GM12878 (cell line): ENCODE measurements around the gene KRT28. TPM values are rescaled to one million over a fixed set of nuclear protein-coding genes. Genes with fewer than 3 reads are reported as not detected.

Experiments used
- ATAC-seq: fragments of 200-7000 bp; cut with Tn5 transposase; 3 replicates; pipeline ENCODE4 v1.9.1; 2020; ENCODE audit warnings: mild to moderate bottlenecking, moderate library complexity
- BruUV-seq: library from RNA; stranded (reverse); fragments of 400-500 nt; replicated peaks from 2 replicates; lab custom pipeline; 2021; lab: Mats Ljungman, UMichigan
- CTCF ChIA-PET: fragments of 300-600 bp; sonication (Branson Sonifier 250); formaldehyde crosslinking; extraction: SDS; loops from one replicate; lab custom pipeline; 2021; ENCODE audit warnings: inconsistent platforms; lab: Yijun Ruan, JAX
- POLR2A ChIA-PET: fragments of 350-600 bp; formaldehyde crosslinking; extraction: SDS; loops from one replicate; lab custom pipeline; 2021; ENCODE audit warnings: inconsistent platforms; lab: Charles Lee
- RAD21 ChIA-PET: fragments of 300-600 bp; sonication (Branson Sonifier 250); formaldehyde crosslinking; loops from one replicate; lab custom pipeline; 2023; ENCODE audit warnings: antibody characterized with exemption; ENCODE audit not compliant: unreplicated experiment; lab: Charles Lee
- SMC1A ChIA-PET: fragments of 300-600 bp; sonication (Branson Sonifier 250); formaldehyde crosslinking; loops from one replicate; lab custom pipeline; 2023; ENCODE audit not compliant: unreplicated experiment, uncharacterized antibody; lab: Charles Lee
- DNase-seq: peaks from one replicate; pipeline ENCODE4 v3.0.0-alpha.2; 2011; ENCODE audit warnings: low read depth, low spot score
- FAIRE-seq: peaks from 3 replicates; lab custom pipeline; 2011; peaks lifted over from hg19 to GRCh38; lab: Jason Lieb, UNC
- H2AFZ ChIP-seq: 2 replicates; pipeline ENCODE4 v1.6.0; 2011; ENCODE audit warnings: low read depth, low read length, control low read depth; ENCODE audit not compliant: control insufficient read depth
- H3K27ac ChIP-seq: 2 replicates; pipeline ENCODE4 v1.5.1; 2011; ENCODE audit warnings: control low read depth; ENCODE audit not compliant: control insufficient read depth, insufficient read depth
- H3K27me3 ChIP-seq, 2 experiments: replicated peaks in 1 of 2; 2 replicates each; pipeline versions ENCODE4 v1.6.0 to v1.6.1; 2011; ENCODE audit warnings: low read length in 1 of 2; ENCODE audit not compliant: control insufficient read depth in 2 of 2, insufficient read depth in 2 of 2
- H3K36me3 ChIP-seq, 2 experiments: 2 replicates each; pipeline ENCODE4 v1.5.1; 2011; ENCODE audit warnings: low read length in 1 of 2; ENCODE audit not compliant: control insufficient read depth in 2 of 2, insufficient read depth in 2 of 2
- H3K4me1 ChIP-seq: 2 replicates; pipeline ENCODE4 v1.6.1; 2011; ENCODE audit warnings: mild to moderate bottlenecking, low read length, moderate library complexity, mixed read lengths; ENCODE audit not compliant: control insufficient read depth, insufficient read depth
- H3K4me2 ChIP-seq: 2 replicates; pipeline ENCODE4 v1.6.0; 2011; ENCODE audit warnings: control low read depth; ENCODE audit not compliant: control insufficient read depth, insufficient read depth
- H3K4me3 ChIP-seq: fragments of 200-600 bp; sonication (generic); 2 replicates; pipeline ENCODE4 v1.5.1; 2016
- H3K79me2 ChIP-seq: 2 replicates; pipeline ENCODE4 v1.6.0; 2011; ENCODE audit warnings: low read length; ENCODE audit not compliant: control insufficient read depth, insufficient read depth
- H3K9ac ChIP-seq: 2 replicates; pipeline ENCODE4 v1.8.0; 2011; ENCODE audit warnings: low read length, control low read depth, mixed read lengths; ENCODE audit not compliant: control insufficient read depth, insufficient read depth
- H3K9me3 ChIP-seq: replicated peaks from 3 replicates; pipeline ENCODE4 v1.5.1; 2011; ENCODE audit warnings: mild to moderate bottlenecking, low read length; ENCODE audit not compliant: control insufficient read depth, insufficient read depth
- H4K20me1 ChIP-seq: 2 replicates; pipeline ENCODE4 v1.6.0; 2011; ENCODE audit not compliant: control insufficient read depth, insufficient read depth
- CBFB ChIP-seq: IDR thresholded peaks from 2 replicates; pipeline ENCODE4 v1.6.1; 2016; ENCODE audit warnings: antibody characterized with exemption, low read depth
- CEBPZ ChIP-seq: fragments of 150-350 bp; IDR thresholded peaks from 2 replicates; pipeline ENCODE4 v1.6.1; 2016; ENCODE audit warnings: low read depth, low read length
- CUX1 ChIP-seq: IDR thresholded peaks from 2 replicates; pipeline ENCODE4 v1.6.1; 2012; ENCODE audit warnings: improper control_type of control experiment, low read depth, low read length; ENCODE audit not compliant: insufficient replicate concordance
- ESRRA ChIP-seq: IDR thresholded peaks from 2 replicates; pipeline ENCODE4 v1.6.1; 2012; ENCODE audit warnings: mild to moderate bottlenecking, low read length, improper control_type of control experiment
- FOS ChIP-seq: IDR thresholded peaks from 3 replicates; pipeline ENCODE4 v1.6.1; 2011; ENCODE audit warnings: borderline replicate concordance; ENCODE audit not compliant: insufficient read length; ENCODE audit errors: extremely low read depth
- HDGF ChIP-seq: fragments of 450-650 bp; IDR thresholded peaks from 2 replicates; pipeline ENCODE4 v1.6.1; 2016; ENCODE audit warnings: antibody characterized with exemption
- IKZF2 ChIP-seq, 2 experiments: fragments of 450-650 bp; IDR thresholded peaks; 2 replicates each; pipeline ENCODE4 v1.6.1; 2017; ENCODE audit warnings: mild to moderate bottlenecking in 2 of 2, moderate library complexity in 2 of 2
- NR2C2 ChIP-seq: IDR thresholded peaks from 2 replicates; pipeline ENCODE4 v1.6.1; 2011; ENCODE audit warnings: borderline replicate concordance, low read depth; ENCODE audit not compliant: control insufficient read depth, insufficient read length
- RBBP5 ChIP-seq: fragments of 200-600 bp; sonication (generic); conservative IDR thresholded peaks from 2 replicates; pipeline ENCODE4 v1.6.1; 2016
- RFX5 ChIP-seq: IDR thresholded peaks from 2 replicates; pipeline ENCODE4 v1.6.1; 2011; ENCODE audit warnings: low read depth, low read length, improper control_type of control experiment
- SIX5 ChIP-seq: IDR thresholded peaks from 2 replicates; pipeline ENCODE4 v1.6.1; 2011; ENCODE audit warnings: mild to moderate bottlenecking, low read depth, low read length, moderate library complexity; ENCODE audit not compliant: severe bottlenecking
- SMC3 ChIP-seq: IDR thresholded peaks from 2 replicates; pipeline ENCODE4 v1.6.1; 2011; ENCODE audit warnings: low read length, improper control_type of control experiment, borderline replicate concordance
- SRF ChIP-seq, 2 experiments: IDR thresholded peaks; 2 replicates each; pipeline ENCODE4 v1.6.1; 2011; ENCODE audit warnings: low read depth in 2 of 2, low read length in 2 of 2, mild to moderate bottlenecking in 1 of 2, moderate library complexity in 1 of 2
- WGBS: methylation state at CpG from one replicate; pipeline ENCODE4 v1.1.6; 2016; ENCODE audit warnings: low lambda C conversion rate; ENCODE audit not compliant: insufficient replicate concordance, insufficient coverage; ENCODE audit errors: missing lambda C conversion rate; 5-methylcytosine and 5-hydroxymethylcytosine counted together
- in situ Hi-C: fragments of 300-500 bp; cut with MboI; formaldehyde crosslinking; loops from 9 replicates; pipeline ENCODE4 v1.14.3; 2018; ENCODE audit warnings: mixed read lengths
- intact Hi-C: fragments of 100-400 bp; cut with micrococcal nuclease; formaldehyde crosslinking; loops from one replicate; pipeline ENCODE4 v1.14.2; 2022; ENCODE audit not compliant: unreplicated experiment
- polyA plus RNA-seq, 11 experiments: library from polyadenylated mRNA; depleted of rRNA in 4 of 11; unstranded in 6 of 11; stranded (reverse) in 5 of 11; fragments of >200 nt; fragmentation: Nextera tagmentation in 4 of 11; fragmentation: Illumina TruSeq in 1 of 11; extraction: Ambion mirVana in 4 of 11; extraction: Trizol in 1 of 11; gene quantifications; 1 replicate in 1 of 11; 2 replicates in 10 of 11; pipeline versions ENCODE4 v1.2.1 to v1.2.3, GENCODE V29; 2011 to 2016; ENCODE audit warnings: inconsistent platforms in 2 of 11, missing spikeins in 2 of 11, low read depth in 1 of 11
- total RNA-seq, 4 experiments: library from RNA; depleted of rRNA in 3 of 4; stranded (reverse); fragments of >200 nt in 3 of 4; fragmentation: Illumina TruSeq in 1 of 4; extraction: Trizol in 1 of 4; gene quantifications; 2 replicates each; pipeline versions ENCODE4 v1.2.1 to v1.2.3, GENCODE V29; 2013 to 2021

The KRT28 gene
- total and polyA plus RNA-seq, 10 of the 15 experiments (the other 5 are each of a cell fraction or from before 2014, with no cell fraction given) = not detected

- TF ChIP-seq CUX1 (no peak), HDGF (no peak), NR2C2 (no peak), ESRRA (no peak), FOS (no peak), SMC3 (no peak)
Measured at GRCh38 chr17:40846515-40847144, 46.9 kb upstream of the KRT28 start (continued).

GRCh38 chr17:40844671-40845107 is 44.9 kb upstream of the KRT28 start:
- ChIA-PET SMC1A (interaction anchor here (1.4 kb wide), 1 partner anchor 35 kb away, joined by 3 read pairs; no protein-coding TSS in a partner anchor), POLR2A (no interaction called here), CTCF (no interaction called here), RAD21 (interaction anchor here (1.5 kb wide), 1 partner anchor 11 kb away, joined by 5 read pairs; no protein-coding TSS in a partner anchor)
- H3K27ac ChIP-seq = no peak overlapping the region
- no peak overlapping the region for H3K9ac ChIP-seq
- DNase-seq (no peak), FAIRE-seq (no peak), ATAC-seq (no peak)
- in situ Hi-C loops (no loop called here), intact Hi-C loops (no loop called here)
- no peaks in the 10 kb centered on the region for H3K4me1 ChIP-seq
- H3K4me2 ChIP-seq = no peak overlapping the region
- H3K27me3 ChIP-seq = no peaks in the 10 kb centered on the region
- H3K9me3 ChIP-seq = no peaks in the 10 kb centered on the region
- no peaks in the 10 kb centered on the region for H3K36me3 ChIP-seq
- no peak overlapping the region for H2AFZ ChIP-seq
- no TSS peak for BruUV-seq
- 52% methylated on average over 4 of the region's 4 CpGs for WGBS
- no peak overlapping the region for H3K4me3 ChIP-seq
- no peaks in the 10 kb centered on the region for H4K20me1 ChIP-seq
- no peaks in the 10 kb centered on the region for H3K79me2 ChIP-seq
- TF ChIP-seq RBBP5 (no peak), SIX5 (no peak), HDGF (no peak), CBFB (no peak), RFX5 (no peak), SRF (IDR thresholded peaks at IDR 0.05; ENCODE audit: low read depth in 2 of 2, low read length in 2 of 2) (no peak), IKZF2 (IDR thresholded peaks at IDR 0.05) (no peak), CEBPZ (no peak)
